ENCODE data around the gene GALNT7.

Gene GALNT7

DNA sequence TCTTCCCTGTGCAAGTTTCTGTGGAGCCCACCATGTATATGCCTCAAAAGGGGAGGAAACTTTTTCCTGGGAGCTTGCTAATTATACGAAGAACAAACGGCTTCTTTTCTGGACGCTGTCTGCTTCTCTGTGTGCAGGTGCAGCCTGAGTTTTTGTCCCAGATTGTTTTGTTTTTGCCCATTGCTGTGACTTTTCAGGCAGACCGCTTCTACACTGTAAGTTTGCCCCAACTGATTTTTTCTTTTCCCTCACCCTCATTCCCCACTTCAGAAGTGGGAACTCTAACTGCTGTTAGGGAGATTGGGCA is 113.6 kb downstream of the GALNT7 start:
- FAIRE-seq, result no peak
- no peak for DNase-seq (ENCODE audit: insufficient read length, low spot score)
- TF ChIP-seq POLR2A (IDR thresholded peaks at IDR 0.05; ENCODE audit: low read depth, low read length), result no peak

GRCh38 chr4:173282626-173283025 is 114.0 kb downstream of the GALNT7 start:
- no peak for DNase-seq (ENCODE audit: insufficient read length, low spot score)
- no peak for FAIRE-seq
- TF ChIP-seq POLR2A (IDR thresholded peaks at IDR 0.05; ENCODE audit: low read depth, low read length), result no peak

GRCh38 chr4:173284463-173284862 is 115.9 kb downstream of the GALNT7 start:
- FAIRE-seq, result no peak
- DNase-seq (ENCODE audit: insufficient read length, low spot score), result no peak

DNA sequence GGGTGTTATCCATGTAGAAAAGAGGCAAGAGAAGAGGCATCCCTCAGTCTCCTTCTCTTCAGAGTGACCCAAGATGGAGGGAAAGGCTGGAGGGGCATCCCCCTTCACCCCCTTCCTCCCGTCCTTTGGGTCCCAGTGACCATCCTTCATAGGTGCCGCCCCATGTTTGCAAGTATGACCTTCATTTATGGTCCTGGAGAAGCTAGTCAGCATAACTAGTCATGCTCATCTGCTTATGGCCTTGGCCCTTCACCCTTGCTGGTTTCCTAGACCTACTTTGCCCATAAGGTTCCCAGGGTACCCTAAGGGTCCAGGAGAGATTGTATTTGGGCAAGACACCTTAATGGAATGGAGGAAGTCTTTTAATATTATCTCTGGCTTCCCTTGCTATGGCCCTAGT is 118.9 kb downstream of the GALNT7 start:
- no peak for TF ChIP-seq POLR2A (IDR thresholded peaks at IDR 0.05; ENCODE audit: low read depth, low read length)
- FAIRE-seq, result no peak
- DNase-seq (ENCODE audit: insufficient read length, low spot score), result no peak

More at GRCh38 chr4:173284463-173284862, 115.9 kb downstream of the GALNT7 start:
- TF ChIP-seq POLR2A (IDR thresholded peaks at IDR 0.05; ENCODE audit: low read depth, low read length), result no peak

DNA sequence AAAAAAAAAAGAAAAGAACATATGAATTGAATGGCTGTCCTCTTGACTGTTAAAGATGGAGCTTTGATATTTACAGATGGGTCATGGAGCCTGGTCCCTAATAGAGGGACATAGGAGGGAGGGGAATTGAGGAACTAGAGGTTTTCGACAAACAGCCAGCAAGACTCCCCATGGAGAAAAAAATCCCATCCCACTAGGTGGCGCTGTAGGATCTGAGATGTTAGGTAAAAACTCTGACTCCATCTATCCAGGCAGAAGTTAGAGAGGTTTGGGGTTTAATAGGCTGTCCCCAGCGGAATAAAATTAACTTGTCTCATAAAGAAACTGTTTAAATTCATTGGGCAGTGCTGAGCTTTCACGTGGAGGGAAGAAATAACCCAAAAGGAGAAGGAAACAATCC is 119.7 kb downstream of the GALNT7 start:
- FAIRE-seq (no peak), DNase-seq (ENCODE audit: insufficient read length, low spot score) (no peak)
- TF ChIP-seq POLR2A (IDR thresholded peaks at IDR 0.05; ENCODE audit: low read depth, low read length), result no peak

DNA sequence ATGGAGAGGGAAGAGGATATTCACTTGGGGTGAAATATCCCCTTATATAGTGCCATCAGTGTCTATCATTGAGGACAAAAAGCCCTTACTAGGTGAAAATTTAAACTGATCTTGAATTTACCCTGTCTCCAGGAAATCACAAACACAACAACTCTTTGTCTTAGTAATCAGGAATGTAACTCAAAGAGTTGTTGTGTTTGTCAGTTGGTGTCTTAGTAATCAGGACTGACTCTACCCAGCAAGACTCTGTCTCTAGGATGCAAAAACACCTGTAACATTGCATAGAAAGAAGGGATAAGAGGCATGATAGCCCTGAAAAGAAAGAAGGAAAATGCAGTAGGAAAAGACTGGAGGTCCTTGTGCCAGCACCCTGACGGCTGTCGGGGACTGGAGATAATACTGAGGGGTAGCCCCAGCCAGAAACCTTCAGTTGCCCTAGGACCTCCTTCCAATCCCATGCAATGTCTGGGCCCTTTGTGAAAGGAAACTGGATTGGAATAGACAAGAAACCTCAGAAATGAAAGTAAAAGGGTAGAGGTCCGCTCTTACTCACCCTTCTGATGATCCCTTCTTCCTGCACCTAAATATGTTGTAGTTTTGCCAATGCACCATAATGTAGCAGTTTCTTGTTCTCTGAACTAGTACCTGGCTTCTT is 120.2 kb downstream of the GALNT7 start:
- no peak for DNase-seq (ENCODE audit: insufficient read length, low spot score)
- FAIRE-seq, result no peak
- TF ChIP-seq POLR2A (IDR thresholded peaks at IDR 0.05; ENCODE audit: low read depth, low read length), result no peak

GRCh38 chr4:173289353-173289727 is 120.7 kb downstream of the GALNT7 start:
- TF ChIP-seq POLR2A (IDR thresholded peaks at IDR 0.05; ENCODE audit: low read depth, low read length), result no peak
- no peak for FAIRE-seq
- DNase-seq (ENCODE audit: insufficient read length, low spot score), result no peak

DNA sequence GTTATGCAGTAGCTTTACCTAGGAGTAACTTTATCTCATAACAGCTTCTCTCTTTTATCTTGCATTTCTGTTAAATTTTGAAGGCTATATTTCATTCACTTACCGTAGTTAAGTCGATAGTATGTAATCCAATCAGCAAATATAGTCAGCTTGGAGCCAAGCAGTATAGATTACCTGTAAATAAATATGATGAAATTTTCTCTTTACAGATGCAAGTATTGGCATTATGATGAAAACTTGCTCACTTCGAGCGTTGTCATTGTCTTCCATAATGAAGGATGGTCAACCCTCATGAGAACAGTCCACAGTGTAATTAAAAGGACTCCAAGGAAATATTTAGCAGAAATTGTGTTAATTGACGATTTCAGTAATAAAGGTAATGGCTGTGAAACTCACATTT is 123.3 kb downstream of the GALNT7 start:
- FAIRE-seq, result no peak

GRCh38 chr4:173293663-173294062 is 125.1 kb downstream of the GALNT7 start:
- TF ChIP-seq POLR2A (IDR thresholded peaks at IDR 0.05; ENCODE audit: low read depth, low read length), result no peak
- FAIRE-seq (no peak), DNase-seq (ENCODE audit: insufficient read length, low spot score) (no peak)

More for the DNA sequence above, 123.3 kb downstream of the GALNT7 start:
- no peak for TF ChIP-seq POLR2A (IDR thresholded peaks at IDR 0.05; ENCODE audit: low read depth, low read length)
- DNase-seq (ENCODE audit: insufficient read length, low spot score), result no peak

DNA sequence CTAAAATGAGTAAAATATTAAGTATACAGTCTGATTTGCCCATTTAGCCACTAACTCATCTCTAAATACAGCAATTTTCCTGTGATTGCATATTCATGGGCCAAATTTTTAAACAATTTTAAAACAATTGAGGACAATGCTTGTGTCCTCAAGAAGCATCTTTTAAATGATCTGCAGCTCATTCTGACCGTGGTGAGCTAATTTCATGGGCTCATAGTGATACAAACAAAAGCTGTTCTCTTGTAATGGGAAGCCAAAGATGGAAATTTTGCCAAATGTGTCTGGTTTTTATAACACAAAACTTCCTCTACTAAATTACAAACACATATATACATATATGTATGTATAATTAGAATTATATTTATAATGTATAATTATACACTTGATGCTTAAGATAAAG is 125.8 kb downstream of the GALNT7 start:
- no peak for FAIRE-seq
- DNase-seq (ENCODE audit: insufficient read length, low spot score), result no peak
- no peak for TF ChIP-seq POLR2A (IDR thresholded peaks at IDR 0.05; ENCODE audit: low read depth, low read length)

- no peak for FAIRE-seq
- DNase-seq (ENCODE audit: insufficient read length, low spot score), result no peak
- TF ChIP-seq POLR2A (IDR thresholded peaks at IDR 0.05; ENCODE audit: low read depth, low read length), result no peak
Observed at GRCh38 chr4:173301518-173302201, 133.0 kb downstream of the GALNT7 start.

DNA sequence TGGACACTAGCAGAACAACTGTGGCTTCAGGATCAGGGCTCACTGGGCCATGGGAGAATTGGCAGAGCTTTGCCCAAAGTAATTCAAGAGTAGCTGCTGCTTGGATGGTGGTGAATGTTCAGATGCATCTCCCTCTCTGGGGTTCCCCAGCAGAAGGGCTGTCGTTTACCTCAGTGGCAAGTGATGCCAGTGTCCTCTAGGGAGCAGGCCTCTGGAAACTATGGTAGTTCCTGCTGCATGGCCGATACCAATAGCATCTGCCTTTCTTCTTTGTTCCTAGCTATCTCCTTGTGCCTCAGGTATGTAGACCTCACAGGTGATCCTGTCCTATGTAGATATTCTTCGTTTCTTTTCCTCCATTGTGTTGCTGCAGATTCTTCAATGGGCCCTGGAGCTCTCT is 139.2 kb downstream of the GALNT7 start:
- FAIRE-seq (no peak), DNase-seq (ENCODE audit: insufficient read length, low spot score) (no peak)
- TF ChIP-seq POLR2A (IDR thresholded peaks at IDR 0.05; ENCODE audit: low read depth, low read length), result no peak

GRCh38 chr4:173311368-173311767 is 142.8 kb downstream of the GALNT7 start:
- no peak for DNase-seq (ENCODE audit: insufficient read length, low spot score)
- FAIRE-seq, result no peak
- TF ChIP-seq POLR2A (IDR thresholded peaks at IDR 0.05; ENCODE audit: low read depth, low read length), result no peak

DNA sequence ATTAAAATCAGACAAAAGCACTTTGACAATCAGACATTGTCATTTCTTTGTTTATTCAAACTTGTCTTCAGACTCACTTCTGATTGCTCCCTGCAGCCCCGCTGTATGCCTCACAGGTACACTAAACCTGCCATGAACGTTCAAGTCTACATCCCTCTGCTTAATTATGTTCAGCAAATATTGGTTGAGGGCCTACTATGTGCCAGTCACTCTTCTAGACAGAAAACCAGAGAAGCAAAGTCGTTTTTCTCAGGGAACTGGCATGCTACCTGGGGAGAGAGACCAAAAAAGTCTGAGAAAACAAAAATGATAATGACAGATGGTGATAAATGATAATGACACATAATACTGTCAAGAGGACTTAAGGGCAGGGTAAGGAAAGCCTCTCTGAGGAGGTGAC is 146.1 kb downstream of the GALNT7 start:
- FAIRE-seq (no peak), DNase-seq (ENCODE audit: insufficient read length, low spot score) (no peak)
- no peak for TF ChIP-seq POLR2A (IDR thresholded peaks at IDR 0.05; ENCODE audit: low read depth, low read length)

- FAIRE-seq (no peak), DNase-seq (ENCODE audit: insufficient read length, low spot score) (no peak)
- TF ChIP-seq POLR2A (IDR thresholded peaks at IDR 0.05; ENCODE audit: low read depth, low read length), result no peak
Observed at GRCh38 chr4:173316060-173316459, 147.4 kb downstream of the GALNT7 start.
